Panc1 (cell line): ENCODE measurements around the gene BCL2L12. TPM values are rescaled to one million over a fixed set of nuclear protein-coding genes. Genes with fewer than 3 reads are reported as not detected.

Source experiments
- ATAC-seq: fragments of 200-7000 bp; cut with Tn5 transposase; 2 replicates; pipeline ENCODE4 v1.9.1; 2020; ENCODE audit warnings: mild to moderate bottlenecking, moderate library complexity
- BruUV-seq: library from RNA; stranded (reverse); fragments of 400-500 nt; replicated peaks from 2 replicates; lab custom pipeline; 2021; lab: Mats Ljungman, UMichigan
- CTCF ChIA-PET: fragments of 300-600 bp; sonication (Branson Sonifier 250); formaldehyde crosslinking; loops from one replicate; lab custom pipeline; 2022; ENCODE audit warnings: antibody characterized with exemption; lab: Charles Lee
- POLR2A ChIA-PET: fragments of 300-600 bp; sonication (Branson Sonifier 250); formaldehyde crosslinking; loops from one replicate; lab custom pipeline; 2022; ENCODE audit warnings: antibody characterized with exemption; lab: Charles Lee
- DNase-seq: peaks from one replicate; pipeline ENCODE4 v3.0.0-alpha.2; 2010; ENCODE audit warnings: low read depth, low spot score
- H3K27ac ChIP-seq: 2 replicates; pipeline ENCODE4 v1.5.1; 2011; ENCODE audit warnings: mild to moderate bottlenecking, low read length, inconsistent platforms
- H3K27me3 ChIP-seq: fragments of 200-500 bp; sonication (Bioruptor generic); 2 replicates; pipeline ENCODE4 v1.6.0; 2014; ENCODE audit warnings: low read length, inconsistent platforms; ENCODE audit not compliant: control insufficient read depth, insufficient read depth
- H3K36me3 ChIP-seq: fragments of 200-500 bp; sonication (Bioruptor generic); 2 replicates; pipeline ENCODE4 v1.5.1; 2014; ENCODE audit warnings: inconsistent platforms, mild to moderate bottlenecking, low read length, moderate library complexity; ENCODE audit not compliant: control insufficient read depth, insufficient read depth
- H3K4me1 ChIP-seq: 2 replicates; pipeline ENCODE4 v1.5.1; 2011; ENCODE audit warnings: inconsistent platforms, mild to moderate bottlenecking, low read length, moderate library complexity; ENCODE audit not compliant: control insufficient read depth, insufficient read depth
- H3K4me3 ChIP-seq, 2 experiments: 2 replicates each; pipeline ENCODE4 v1.5.1; 2011 to 2012; ENCODE audit warnings: low read depth in 2 of 2, low read length in 2 of 2, mild to moderate bottlenecking in 2 of 2, inconsistent platforms in 1 of 2, moderate library complexity in 1 of 2
- H3K9me3 ChIP-seq: fragments of 200-500 bp; sonication (Bioruptor generic); 2 replicates; pipeline ENCODE4 v1.5.1; 2014; ENCODE audit warnings: low read depth, mild to moderate bottlenecking, inconsistent platforms, low read length, moderate library complexity; ENCODE audit not compliant: control insufficient read depth, insufficient read depth
- CTCF ChIP-seq: fragments of 450-650 bp; IDR thresholded peaks from 2 replicates; pipeline ENCODE4 v1.5.1; 2017; ENCODE audit warnings: mild to moderate bottlenecking
- POLR2AphosphoS5 ChIP-seq: IDR thresholded peaks from 2 replicates; pipeline ENCODE4 v1.6.1; 2012; ENCODE audit warnings: mild to moderate bottlenecking, low read depth, low read length, moderate library complexity
- REST ChIP-seq, 2 experiments: IDR thresholded peaks; 2 replicates each; pipeline ENCODE4 v1.6.1; 2011 to 2012; ENCODE audit warnings: low read depth in 2 of 2, control low read depth in 1 of 2, low read length in 1 of 2, mild to moderate bottlenecking in 1 of 2, moderate library complexity in 1 of 2; ENCODE audit not compliant: insufficient read depth in 1 of 2
- SIN3A ChIP-seq: IDR thresholded peaks from 2 replicates; pipeline ENCODE4 v1.6.1; 2012; ENCODE audit warnings: low read depth, mild to moderate bottlenecking, low read length, moderate library complexity, borderline replicate concordance; ENCODE audit not compliant: insufficient read depth
- TCF7L2 ChIP-seq: IDR thresholded peaks from 2 replicates; pipeline ENCODE4 v1.6.1; 2011; ENCODE audit warnings: mild to moderate bottlenecking, low read depth, low read length, inconsistent platforms
- in situ Hi-C: cut with HindIII; loops from 2 replicates; pipeline ENCODE4 v1.10.0; 2016; ENCODE audit warnings: low sequenced_read_pairs, low pct_unique_long_range_greater_than_20kb
- intact Hi-C: fragments of 100-400 bp; cut with micrococcal nuclease; formaldehyde crosslinking; loops from one replicate; pipeline ENCODE4 v1.10.0; 2022; ENCODE audit not compliant: unreplicated experiment
- total RNA-seq: library from RNA; stranded (reverse); gene quantifications from one replicate; pipeline ENCODE4 v1.2.1, GENCODE V29; 2021; ENCODE audit not compliant: unreplicated experiment

The BCL2L12 gene
- total RNA-seq, 1 experiment from 2014 or later: 69.6 TPM

- Histone ChIP-seq H3K27ac (no peak overlapping the region), H3K27me3 (no peaks in the 10 kb centered on the region), H3K4me3 (no peak overlapping the region), H3K4me1 (0 out of 2 replicates have a peak, but pooled peaks cover 2% of the 10 kb centered on the region), H3K9me3 (no peaks in the 10 kb centered on the region), H3K36me3 (peaks cover 10% of the 10 kb centered on the region)
- in situ Hi-C loops (no loop called here), intact Hi-C loops (no loop called here)
- no TSS peak for BruUV-seq
- no peak for ATAC-seq
- POLR2A ChIA-PET: no interaction called here
- no peak for DNase-seq
- TF ChIP-seq TCF7L2 (no peak), POLR2AphosphoS5 (no peak), REST (IDR thresholded peaks at IDR 0.05; ENCODE audit: insufficient read depth in 1 of 2, low read depth in 2 of 2, low read length in 1 of 2) (no peak), SIN3A (no peak), CTCF (no peak)
- CTCF ChIA-PET: interaction anchor here (0.6 kb wide), 1 partner anchor 55 kb away, joined by 10 read pairs; no protein-coding TSS in a partner anchor
These were observed 20.9 kb downstream of the BCL2L12 start for GRCh38 chr19:49686503-49687088.

- ATAC-seq: no peak
These were observed 21.4 kb downstream of the BCL2L12 start for GRCh38 chr19:49687150-49687549.

More at GRCh38 chr19:49687150-49687549, 21.4 kb downstream of the BCL2L12 start:
- intact Hi-C loops: no loop called here
- CTCF ChIA-PET: no interaction called here
- DNase-seq: no peak
- TF ChIP-seq CTCF: no peak
- no peak for TF ChIP-seq REST (IDR thresholded peaks at IDR 0.05; ENCODE audit: insufficient read depth in 1 of 2, low read depth in 2 of 2, low read length in 1 of 2)
- no peak for TF ChIP-seq TCF7L2
- no peak for TF ChIP-seq SIN3A
- no peak for TF ChIP-seq POLR2AphosphoS5
- POLR2A ChIA-PET: no interaction called here
- in situ Hi-C loops: no loop called here
- Histone ChIP-seq H3K4me3 (no peak overlapping the region), H3K9me3 (no peaks in the 10 kb centered on the region), H3K4me1 (0 out of 2 replicates have a peak, but pooled peaks cover 2% of the 10 kb centered on the region), H3K27me3 (no peaks in the 10 kb centered on the region), H3K36me3 (peaks cover 4% of the 10 kb centered on the region; the same call in 1 of the 2 replicates), H3K27ac (no peak overlapping the region)
- BruUV-seq: no TSS peak
